ENCODE data around the gene LKAAEAR1.

LKAAEAR1 gene

DNA sequence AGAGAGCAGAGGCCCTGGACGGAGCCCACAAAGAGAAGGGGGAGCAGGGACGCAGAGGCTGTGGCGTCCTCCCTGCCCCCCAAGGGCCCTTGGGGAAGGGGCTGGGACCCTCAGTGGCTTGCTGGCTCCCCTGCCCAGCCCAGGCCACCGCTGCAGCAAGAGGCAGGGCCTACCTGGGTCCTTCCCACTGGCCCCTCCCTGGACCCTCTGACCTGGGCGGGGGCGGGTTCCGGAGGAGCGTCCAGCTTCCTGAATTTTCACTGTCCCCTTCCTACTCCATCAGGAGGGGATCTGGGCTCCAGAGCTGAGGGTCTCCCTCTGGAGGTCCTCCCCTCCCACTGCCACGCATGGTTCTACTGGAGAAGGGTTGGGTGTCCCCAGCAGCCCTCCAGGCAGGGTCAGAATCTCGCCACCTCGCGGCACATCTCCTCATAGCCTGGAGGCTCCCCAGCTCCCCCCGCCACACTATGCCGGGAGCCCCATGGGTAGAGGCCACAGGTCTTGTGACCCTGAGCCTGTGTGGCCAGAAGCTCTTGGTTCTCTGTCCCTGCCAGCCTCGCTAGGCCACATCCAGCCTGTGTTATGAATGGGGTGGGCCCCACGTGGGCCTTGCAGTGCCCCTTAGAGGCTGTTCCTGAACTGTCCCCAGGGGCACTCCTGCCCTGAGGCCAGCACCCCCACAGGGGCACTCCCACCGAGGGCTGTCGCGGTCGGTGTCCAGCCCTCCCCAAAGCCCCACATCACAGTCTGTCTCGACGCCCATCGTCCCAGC, 33.8 kb downstream of the LKAAEAR1 start:
- no peak overlapping the region for H3K9ac ChIP-seq (ENCODE audit: low read depth in 1 of 2, low read length in 2 of 2)
- no peak overlapping the region for H3K4me3 ChIP-seq (ENCODE audit: low read length in 2 of 2)
- no peaks in the 10 kb centered on the region for H3K9me3 ChIP-seq (ENCODE audit: control insufficient read depth in 2 of 2, low read length in 2 of 2)
- no peaks in the 10 kb centered on the region for H3K36me3 ChIP-seq (ENCODE audit: control insufficient read depth in 2 of 2, insufficient read depth in 2 of 2, low read length in 2 of 2)
- peaks cover 35 to 71% of the 10 kb centered on the region in 2 donors for H3K27me3 ChIP-seq (ENCODE audit: control insufficient read depth in 2 of 2, insufficient read depth in 2 of 2, low read length in 2 of 2)
- peaks cover 0 to 2% of the 10 kb centered on the region in 2 donors for H3K4me1 ChIP-seq (ENCODE audit: control insufficient read depth in 2 of 2, insufficient read depth in 2 of 2, low read length in 2 of 2)
- peak overlapping the region; percentile 48 for H3K27ac ChIP-seq (ENCODE audit: low read depth in 2 of 2, low read length in 2 of 2)

DNA sequence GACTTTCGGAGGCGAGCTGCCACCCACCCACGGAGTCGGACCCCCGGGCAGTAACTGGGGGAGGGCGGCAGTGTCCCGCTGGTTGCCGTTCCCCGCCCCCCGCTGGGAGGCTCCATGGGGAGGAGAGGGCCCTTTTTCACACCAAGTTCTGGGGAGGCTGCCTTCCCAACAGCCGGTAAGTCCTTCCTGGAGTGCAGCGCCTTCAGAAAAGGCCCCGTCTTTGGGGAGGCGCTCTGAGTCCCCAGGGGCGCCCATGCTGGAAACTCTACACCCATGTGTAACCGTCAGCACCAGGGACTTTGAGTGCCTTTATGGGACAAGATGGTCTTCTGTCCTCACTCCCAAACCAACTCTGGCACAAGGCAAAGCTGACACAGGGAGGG, 34.3 kb downstream of the LKAAEAR1 start:
- peaks cover 36 to 73% of the 10 kb centered on the region in 2 donors for H3K27me3 ChIP-seq (ENCODE audit: control insufficient read depth in 2 of 2, insufficient read depth in 2 of 2, low read length in 2 of 2)
- no peak overlapping the region for H3K9ac ChIP-seq (ENCODE audit: low read depth in 1 of 2, low read length in 2 of 2)
- H3K4me1 ChIP-seq (ENCODE audit: control insufficient read depth in 2 of 2, insufficient read depth in 2 of 2, low read length in 2 of 2): peaks cover 0 to 2% of the 10 kb centered on the region in 2 donors
- peak overlapping the region; percentile 13 to 48 for H3K27ac ChIP-seq (ENCODE audit: low read depth in 2 of 2, low read length in 2 of 2)
- H3K9me3 ChIP-seq (ENCODE audit: control insufficient read depth in 2 of 2, low read length in 2 of 2): no peaks in the 10 kb centered on the region
- H3K36me3 ChIP-seq (ENCODE audit: control insufficient read depth in 2 of 2, insufficient read depth in 2 of 2, low read length in 2 of 2): no peaks in the 10 kb centered on the region
- H3K4me3 ChIP-seq (ENCODE audit: low read length in 2 of 2): no peak overlapping the region

DNA sequence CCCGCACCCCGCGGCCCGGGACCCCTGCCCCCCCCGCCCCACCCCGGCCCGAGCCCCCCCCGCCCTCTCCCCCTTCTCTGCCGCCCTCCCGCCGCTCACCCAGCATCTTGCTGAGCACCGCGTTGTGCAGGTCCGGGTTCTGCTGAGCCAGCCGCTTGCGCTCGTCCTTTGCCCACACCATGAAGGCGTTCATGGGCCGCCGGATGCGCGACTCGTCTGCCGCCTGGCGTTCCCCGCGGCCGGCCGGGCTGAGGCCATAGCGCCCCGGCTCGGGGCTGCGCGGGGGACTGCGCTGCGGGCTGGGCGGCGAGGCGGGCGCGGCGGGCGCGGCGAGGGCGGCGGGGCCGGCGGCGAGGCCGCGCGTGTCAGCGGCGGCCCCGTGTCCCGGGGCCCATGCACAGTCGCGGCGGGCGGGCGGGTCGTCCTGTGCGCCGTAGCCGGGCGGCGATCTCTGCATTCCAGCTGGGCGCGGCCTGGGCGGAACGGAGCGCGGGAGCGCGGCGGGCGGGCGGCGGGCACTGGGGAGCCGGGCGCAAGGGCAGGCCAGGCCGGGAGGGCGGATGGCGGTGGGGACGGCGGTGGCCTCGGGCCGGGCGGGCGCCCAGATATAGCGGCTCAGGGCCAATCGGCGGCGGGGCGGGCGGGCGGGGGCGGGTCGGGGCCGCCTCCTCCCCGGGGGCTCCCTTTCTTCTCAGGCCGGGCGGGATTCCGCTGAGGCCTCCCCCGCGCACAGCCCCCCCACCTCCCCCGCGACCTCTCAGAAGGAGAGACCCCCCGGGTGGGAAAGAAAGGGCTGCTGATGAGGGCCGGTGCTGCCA, 34.9 kb downstream of the LKAAEAR1 start, which contains the start of gene SOX18:
Gene SOX18 (minus strand): TSS at position 580 of the 818 bp plus-strand sequence. CDS start 123 bp downstream, at position 457.
- Histone ChIP-seq H3K36me3 (ENCODE audit: control insufficient read depth in 2 of 2, insufficient read depth in 2 of 2, low read length in 2 of 2) (no peaks in the 10 kb centered on the region), H3K27ac (ENCODE audit: low read depth in 2 of 2, low read length in 2 of 2) (peak within 1 kb of the TSS; percentile 48), H3K27me3 (ENCODE audit: control insufficient read depth in 2 of 2, insufficient read depth in 2 of 2, low read length in 2 of 2) (peaks cover 37 to 69% of the 10 kb centered on the region in 2 donors), H3K4me1 (ENCODE audit: control insufficient read depth in 2 of 2, insufficient read depth in 2 of 2, low read length in 2 of 2) (peaks cover 0 to 2% of the 10 kb centered on the region in 2 donors), H3K9me3 (ENCODE audit: control insufficient read depth in 2 of 2, low read length in 2 of 2) (no peaks in the 10 kb centered on the region), H3K4me3 (ENCODE audit: low read length in 2 of 2) (no peak within 1 kb of the TSS), H3K9ac (ENCODE audit: low read depth in 1 of 2, low read length in 2 of 2) (no peak within 1 kb of the TSS)

- Histone ChIP-seq H3K27me3 (ENCODE audit: control insufficient read depth in 2 of 2, insufficient read depth in 2 of 2, low read length in 2 of 2) (peaks cover 38 to 67% of the 10 kb centered on the region in 2 donors), H3K9ac (ENCODE audit: low read depth in 1 of 2, low read length in 2 of 2) (no peak overlapping the region), H3K4me1 (ENCODE audit: control insufficient read depth in 2 of 2, insufficient read depth in 2 of 2, low read length in 2 of 2) (peaks cover 0 to 2% of the 10 kb centered on the region in 2 donors), H3K27ac (ENCODE audit: low read depth in 2 of 2, low read length in 2 of 2) (no peak overlapping the region), H3K4me3 (ENCODE audit: low read length in 2 of 2) (no peak overlapping the region), H3K36me3 (ENCODE audit: control insufficient read depth in 2 of 2, insufficient read depth in 2 of 2, low read length in 2 of 2) (no peaks in the 10 kb centered on the region), H3K9me3 (ENCODE audit: control insufficient read depth in 2 of 2, low read length in 2 of 2) (no peaks in the 10 kb centered on the region)
Measured at GRCh38 chr20:64048402-64049044, 35.7 kb downstream of the LKAAEAR1 start.

DNA sequence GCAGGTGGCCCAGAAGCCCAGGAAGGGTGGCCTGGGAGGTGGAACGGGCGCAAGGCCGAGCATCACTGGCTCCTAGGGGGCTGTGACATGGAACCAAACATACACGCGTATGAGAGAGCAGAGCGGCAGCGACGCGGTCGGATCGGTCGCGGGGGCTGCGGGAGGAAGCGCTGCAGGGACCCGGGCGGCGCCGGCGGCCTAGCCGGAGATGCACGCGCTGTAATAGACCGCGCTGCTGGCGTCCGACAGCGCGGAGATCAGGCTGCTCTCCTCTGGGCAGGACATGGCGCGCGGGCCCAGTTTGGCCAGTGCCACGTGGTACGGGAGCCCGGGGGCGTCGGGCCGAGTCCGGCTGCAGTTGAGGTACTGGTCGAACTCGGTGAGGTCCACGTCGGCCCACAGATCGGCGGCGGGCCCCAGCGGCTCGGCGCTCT, 36.2 kb downstream of the LKAAEAR1 start:
- Histone ChIP-seq H3K36me3 (ENCODE audit: control insufficient read depth in 2 of 2, insufficient read depth in 2 of 2, low read length in 2 of 2) (no peaks in the 10 kb centered on the region), H3K27me3 (ENCODE audit: control insufficient read depth in 2 of 2, insufficient read depth in 2 of 2, low read length in 2 of 2) (peaks cover 40 to 62% of the 10 kb centered on the region in 2 donors), H3K4me3 (ENCODE audit: low read length in 2 of 2) (no peak overlapping the region), H3K9me3 (ENCODE audit: control insufficient read depth in 2 of 2, low read length in 2 of 2) (no peaks in the 10 kb centered on the region), H3K4me1 (ENCODE audit: control insufficient read depth in 2 of 2, insufficient read depth in 2 of 2, low read length in 2 of 2) (peaks cover 0 to 2% of the 10 kb centered on the region in 2 donors), H3K9ac (ENCODE audit: low read depth in 1 of 2, low read length in 2 of 2) (no peak overlapping the region), H3K27ac (ENCODE audit: low read depth in 2 of 2, low read length in 2 of 2) (no peak overlapping the region)

DNA sequence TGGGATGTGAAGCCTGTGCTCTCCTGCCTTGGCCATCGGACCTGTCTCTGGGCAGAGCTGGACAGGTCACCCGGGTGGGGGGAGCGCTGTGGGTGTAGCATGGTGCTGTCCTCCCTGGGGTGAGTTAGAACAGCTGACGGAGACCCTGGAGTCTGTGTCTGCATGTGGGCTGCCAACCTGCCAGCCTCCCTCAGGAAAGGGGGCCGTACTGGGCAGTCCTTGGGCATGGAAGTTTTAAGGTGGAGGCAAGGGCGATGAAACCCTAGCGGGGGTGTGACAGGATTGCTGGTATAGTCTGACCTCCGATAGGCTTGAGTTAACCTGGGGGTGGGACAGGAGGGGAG, 37.2 kb downstream of the LKAAEAR1 start:
- H3K27me3 ChIP-seq (ENCODE audit: control insufficient read depth in 2 of 2, insufficient read depth in 2 of 2, low read length in 2 of 2): peaks cover 40 to 57% of the 10 kb centered on the region in 2 donors
- H3K36me3 ChIP-seq (ENCODE audit: control insufficient read depth in 2 of 2, insufficient read depth in 2 of 2, low read length in 2 of 2): no peaks in the 10 kb centered on the region
- no peak overlapping the region for H3K4me3 ChIP-seq (ENCODE audit: low read length in 2 of 2)
- no peaks in the 10 kb centered on the region for H3K9me3 ChIP-seq (ENCODE audit: control insufficient read depth in 2 of 2, low read length in 2 of 2)
- no peak overlapping the region for H3K27ac ChIP-seq (ENCODE audit: low read depth in 2 of 2, low read length in 2 of 2)
- H3K4me1 ChIP-seq (ENCODE audit: control insufficient read depth in 2 of 2, insufficient read depth in 2 of 2, low read length in 2 of 2): peaks cover 0 to 4% of the 10 kb centered on the region in 2 donors
- no peak overlapping the region for H3K9ac ChIP-seq (ENCODE audit: low read depth in 1 of 2, low read length in 2 of 2)

DNA sequence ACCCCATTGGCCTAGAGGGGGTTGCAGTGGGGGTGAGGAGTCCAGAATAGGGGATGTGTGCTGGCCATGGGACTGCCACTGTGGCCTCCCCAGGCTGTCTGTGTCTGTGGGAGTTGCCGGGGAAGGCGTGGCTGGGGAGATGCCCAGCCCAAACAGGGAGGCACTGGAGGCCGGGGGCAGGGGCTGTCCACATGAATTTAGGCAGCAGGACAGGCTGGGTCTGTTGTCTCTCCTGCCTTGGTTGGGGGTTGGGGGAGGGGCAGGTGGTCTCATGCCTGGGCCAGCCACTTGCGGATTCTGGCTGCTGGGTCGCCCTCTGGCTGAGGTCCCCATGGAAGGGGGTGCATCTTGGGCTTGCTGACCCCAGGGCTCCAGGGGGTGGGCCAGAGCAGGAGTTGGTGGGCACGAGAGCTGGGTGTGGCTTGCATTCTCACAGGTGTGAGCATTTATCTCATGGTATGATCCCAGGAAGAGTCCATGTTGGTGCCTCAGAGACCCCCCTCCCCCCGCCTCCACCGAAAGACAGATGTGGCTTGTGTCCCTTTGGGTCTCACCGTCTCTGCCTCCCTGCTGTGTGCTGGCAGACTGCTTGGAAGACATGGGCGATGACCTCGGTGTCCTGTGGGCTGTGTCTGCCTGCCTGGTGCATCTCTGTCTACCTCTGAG, 38.7 kb downstream of the LKAAEAR1 start:
- Histone ChIP-seq H3K9ac (ENCODE audit: low read depth in 1 of 2, low read length in 2 of 2) (no peak overlapping the region), H3K4me3 (ENCODE audit: low read length in 2 of 2) (no peak overlapping the region), H3K9me3 (ENCODE audit: control insufficient read depth in 2 of 2, low read length in 2 of 2) (no peaks in the 10 kb centered on the region), H3K27me3 (ENCODE audit: control insufficient read depth in 2 of 2, insufficient read depth in 2 of 2, low read length in 2 of 2) (peaks cover 40 to 55% of the 10 kb centered on the region in 2 donors), H3K36me3 (ENCODE audit: control insufficient read depth in 2 of 2, insufficient read depth in 2 of 2, low read length in 2 of 2) (no peaks in the 10 kb centered on the region), H3K27ac (ENCODE audit: low read depth in 2 of 2, low read length in 2 of 2) (no peak overlapping the region), H3K4me1 (ENCODE audit: control insufficient read depth in 2 of 2, insufficient read depth in 2 of 2, low read length in 2 of 2) (peaks cover 0 to 5% of the 10 kb centered on the region in 2 donors)

DNA sequence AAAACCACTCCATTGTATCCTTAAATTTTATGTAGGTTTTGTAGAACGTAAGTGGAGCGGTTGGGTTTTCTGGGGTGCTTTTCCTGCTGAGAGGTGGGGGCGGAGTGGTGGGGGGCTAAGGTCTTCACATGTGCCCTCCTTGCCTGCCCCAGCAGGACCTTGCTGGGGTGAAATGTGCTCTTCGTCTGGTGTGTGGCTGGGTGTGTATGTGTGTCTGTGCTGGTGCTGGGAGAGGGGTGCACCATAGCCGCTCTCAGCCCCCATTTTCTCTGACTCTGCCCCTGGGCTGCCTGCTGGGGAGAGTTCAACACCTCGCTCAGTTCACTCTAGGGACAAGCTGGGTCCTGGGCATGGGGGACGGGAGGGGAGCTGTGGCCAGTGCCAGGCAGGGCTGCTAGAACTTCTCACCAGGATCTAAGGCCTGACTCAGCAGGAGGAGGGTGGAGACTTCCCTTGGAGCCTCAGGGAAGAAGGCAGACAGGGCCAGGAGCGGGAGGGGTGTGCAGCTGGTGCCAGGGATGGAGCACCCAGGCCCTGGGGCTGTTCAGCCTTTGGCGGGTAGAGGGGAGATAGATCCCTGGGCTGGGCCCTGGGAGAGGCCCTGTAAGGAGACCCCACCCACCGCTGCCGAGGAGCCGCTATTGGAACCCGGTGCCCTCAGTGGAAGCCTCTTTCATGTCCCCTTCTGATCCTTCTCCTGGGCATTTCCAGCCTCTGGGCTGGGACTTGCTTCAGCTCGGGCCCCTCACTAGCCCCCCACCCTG, 39.5 kb downstream of the LKAAEAR1 start:
- Histone ChIP-seq H3K9ac (ENCODE audit: low read depth in 1 of 2, low read length in 2 of 2) (no peak overlapping the region), H3K9me3 (ENCODE audit: control insufficient read depth in 2 of 2, low read length in 2 of 2) (no peaks in the 10 kb centered on the region), H3K4me3 (ENCODE audit: low read length in 2 of 2) (no peak overlapping the region), H3K36me3 (ENCODE audit: control insufficient read depth in 2 of 2, insufficient read depth in 2 of 2, low read length in 2 of 2) (no peaks in the 10 kb centered on the region), H3K27ac (ENCODE audit: low read depth in 2 of 2, low read length in 2 of 2) (no peak overlapping the region), H3K27me3 (ENCODE audit: control insufficient read depth in 2 of 2, insufficient read depth in 2 of 2, low read length in 2 of 2) (peaks cover 40 to 55% of the 10 kb centered on the region in 2 donors), H3K4me1 (ENCODE audit: control insufficient read depth in 2 of 2, insufficient read depth in 2 of 2, low read length in 2 of 2) (peaks cover 0 to 5% of the 10 kb centered on the region in 2 donors)

GRCh38 chr20:64043768-64044167, 40.4 kb downstream of the LKAAEAR1 start:
- Histone ChIP-seq H3K4me1 (ENCODE audit: control insufficient read depth in 2 of 2, insufficient read depth in 2 of 2, low read length in 2 of 2) (peaks cover 6 to 7% of the 10 kb centered on the region in 2 donors), H3K9me3 (ENCODE audit: control insufficient read depth in 2 of 2, low read length in 2 of 2) (no peaks in the 10 kb centered on the region), H3K9ac (ENCODE audit: low read depth in 1 of 2, low read length in 2 of 2) (no peak overlapping the region), H3K4me3 (ENCODE audit: low read length in 2 of 2) (no peak overlapping the region), H3K36me3 (ENCODE audit: control insufficient read depth in 2 of 2, insufficient read depth in 2 of 2, low read length in 2 of 2) (no peaks in the 10 kb centered on the region), H3K27me3 (ENCODE audit: control insufficient read depth in 2 of 2, insufficient read depth in 2 of 2, low read length in 2 of 2) (peaks cover 41 to 58% of the 10 kb centered on the region in 2 donors), H3K27ac (ENCODE audit: low read depth in 2 of 2, low read length in 2 of 2) (no peak overlapping the region)

Data from mucosa of rectum (tissue), 2 donors.